Stimulated activated CD8-positive, alpha-beta memory T cell treated with anti-CD3 and anti-CD28 coated beads, Interleukin-12 subunit alpha, Interleukin-12 subunit beta, amount 100 ng/mL, for 1 hour (primary cell): ENCODE data around the gene HOXA7.

ENCODE experiments used
- DNase-seq: peaks from one replicate; pipeline ENCODE4 v3.0.0-alpha.2; 2020; ENCODE audit warnings: low read depth

HOXA7 gene

GRCh38 chr7:27106901-27107240 is 49.6 kb downstream of the HOXA7 start:
- DNase-seq: no peak

GRCh38 chr7:27106181-27106900 is 50.1 kb downstream of the HOXA7 start:
- DNase-seq: no peak

- no peak for DNase-seq
Measured at GRCh38 chr7:27105301-27106031, 51.0 kb downstream of the HOXA7 start.

DNA sequence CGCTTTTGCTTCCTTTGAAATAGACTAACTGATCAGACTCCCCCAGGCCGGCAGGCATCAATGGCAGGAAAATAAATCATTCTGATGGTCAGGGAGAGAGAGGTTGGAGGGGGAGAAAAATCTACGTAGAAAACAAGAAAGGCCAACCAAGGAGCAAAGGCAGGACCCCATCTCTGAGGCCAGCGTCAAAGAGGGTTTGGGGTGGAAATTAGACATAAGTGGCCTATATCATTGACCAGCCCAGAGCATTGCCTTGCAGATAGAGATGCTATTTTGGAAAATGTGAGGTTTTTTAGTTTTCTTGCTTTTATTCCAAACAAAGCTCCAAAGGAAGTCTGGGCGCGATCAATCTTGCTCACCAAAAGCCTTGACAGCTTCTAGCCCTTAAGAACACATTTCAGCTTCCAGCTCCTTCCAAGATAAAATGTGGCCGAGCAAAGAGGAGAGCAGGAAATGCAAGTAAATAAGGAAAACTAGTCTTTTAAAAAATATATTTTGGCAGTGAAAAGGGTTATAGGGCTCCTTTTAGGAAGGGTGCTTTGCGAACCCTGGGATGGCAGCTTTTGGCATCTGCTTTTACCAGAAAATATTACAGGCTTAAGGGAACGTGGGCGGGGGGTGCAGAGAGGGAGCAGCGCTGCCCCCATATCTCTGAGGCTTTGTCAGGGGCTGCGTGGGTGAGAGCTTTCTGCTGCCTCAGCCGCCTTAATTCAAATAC is 52.0 kb downstream of the HOXA7 start:
- no peak for DNase-seq
